Measurements from ENCODE around the gene TENM3. TPM values are rescaled to one million over a fixed set of nuclear protein-coding genes. Genes with fewer than 3 reads are reported as not detected.

Gene TENM3
- total RNA-seq, 2 donors from 2014 or later, result 39.5 to 51.9 TPM

DNA sequence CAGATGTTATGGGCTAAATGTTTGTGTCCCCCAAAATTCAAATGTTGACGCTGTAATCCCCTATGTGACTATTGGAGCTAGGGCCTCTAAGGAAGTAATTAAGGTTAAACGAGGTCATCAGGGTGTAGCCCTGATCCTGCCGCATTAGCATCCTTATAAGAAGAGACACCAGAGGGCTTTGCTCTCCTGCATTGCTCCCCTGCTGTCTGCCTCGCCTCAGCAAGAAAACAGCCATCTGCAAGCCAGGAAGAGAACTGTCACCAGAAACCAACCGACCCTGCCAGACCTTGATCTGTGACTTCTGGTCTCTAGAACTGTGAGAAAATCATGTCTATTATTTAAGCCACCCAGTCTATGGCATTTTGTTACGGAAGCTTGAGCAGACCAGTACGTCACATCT, 342.1 kb downstream of the TENM3 start:
- peaks cover 15% of the 10 kb centered on the region for H3K36me3 Mint-ChIP-seq (ENCODE audit: low read depth)
- no peak overlapping the region for H3K27ac ChIP-seq (ENCODE audit: low read depth, low read length)

DNA sequence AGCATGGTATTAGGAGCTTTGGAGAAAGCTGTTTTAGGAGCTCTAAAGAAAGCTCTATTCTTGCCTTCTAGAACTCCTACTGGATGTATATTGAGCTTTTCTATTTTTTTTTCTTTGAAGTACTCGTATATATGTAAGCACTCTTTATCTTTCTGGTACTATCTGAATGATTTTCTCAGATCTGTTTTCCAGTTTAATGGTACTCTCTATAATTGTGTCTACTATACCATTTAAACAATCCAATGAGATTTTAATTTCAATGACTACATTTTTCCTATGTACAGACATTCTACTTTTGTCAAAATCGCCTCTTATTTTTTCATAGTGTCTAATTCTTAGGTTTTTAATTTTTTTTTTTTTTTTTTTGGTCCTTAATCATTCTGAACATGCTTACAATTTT, 345.9 kb downstream of the TENM3 start:
- no peak overlapping the region for H3K4me3 ChIP-seq (ENCODE audit: low read length)
- H3K4me3 Mint-ChIP-seq, result no peak overlapping the region

More for the DNA sequence above, 342.1 kb downstream of the TENM3 start:
- Histone ChIP-seq H3K4me1 (ENCODE audit: control insufficient read depth, insufficient read depth, low read length) (peaks cover 3% of the 10 kb centered on the region), H3K36me3 (ENCODE audit: control insufficient read depth, insufficient read depth, low read length) (peaks cover 3% of the 10 kb centered on the region), H3K9me3 (ENCODE audit: control insufficient read depth, low read length) (peaks cover 22% of the 10 kb centered on the region), H3K27me3 (ENCODE audit: control insufficient read depth, insufficient read depth, low read length, poor library complexity, severe bottlenecking) (no peaks in the 10 kb centered on the region), H3K4me3 (ENCODE audit: low read length) (no peak overlapping the region), H3K9ac (ENCODE audit: extremely low read depth, low read length, poor library complexity, severe bottlenecking) (no peak overlapping the region)
- peaks cover 17% of the 10 kb centered on the region for H3K9me3 Mint-ChIP-seq
- H3K27me3 Mint-ChIP-seq (ENCODE audit: insufficient read depth), result no peaks in the 10 kb centered on the region
- H3K4me1 Mint-ChIP-seq, result peaks cover 17% of the 10 kb centered on the region
- 61 to 65% methylated on average over 7 of the region's 7 CpGs for WGBS, 2 experiments (ENCODE audit: insufficient coverage in 1 of 2, insufficient read length in 1 of 2)
- H3K27ac Mint-ChIP-seq, result no peak overlapping the region
- no peak overlapping the region for H3K4me3 Mint-ChIP-seq
- TF ChIP-seq, protein P1, sequence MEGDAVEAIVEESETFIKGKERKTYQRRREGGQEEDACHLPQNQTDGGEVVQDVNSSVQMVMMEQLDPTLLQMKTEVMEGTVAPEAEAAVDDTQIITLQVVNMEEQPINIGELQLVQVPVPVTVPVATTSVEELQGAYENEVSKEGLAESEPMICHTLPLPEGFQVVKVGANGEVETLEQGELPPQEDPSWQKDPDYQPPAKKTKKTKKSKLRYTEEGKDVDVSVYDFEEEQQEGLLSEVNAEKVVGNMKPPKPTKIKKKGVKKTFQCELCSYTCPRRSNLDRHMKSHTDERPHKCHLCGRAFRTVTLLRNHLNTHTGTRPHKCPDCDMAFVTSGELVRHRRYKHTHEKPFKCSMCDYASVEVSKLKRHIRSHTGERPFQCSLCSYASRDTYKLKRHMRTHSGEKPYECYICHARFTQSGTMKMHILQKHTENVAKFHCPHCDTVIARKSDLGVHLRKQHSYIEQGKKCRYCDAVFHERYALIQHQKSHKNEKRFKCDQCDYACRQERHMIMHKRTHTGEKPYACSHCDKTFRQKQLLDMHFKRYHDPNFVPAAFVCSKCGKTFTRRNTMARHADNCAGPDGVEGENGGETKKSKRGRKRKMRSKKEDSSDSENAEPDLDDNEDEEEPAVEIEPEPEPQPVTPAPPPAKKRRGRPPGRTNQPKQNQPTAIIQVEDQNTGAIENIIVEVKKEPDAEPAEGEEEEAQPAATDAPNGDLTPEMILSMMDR (conservative IDR thresholded peaks at IDR 0.05), result peak; percentile 28
- DNase-seq, result peak; percentile 73

DNA sequence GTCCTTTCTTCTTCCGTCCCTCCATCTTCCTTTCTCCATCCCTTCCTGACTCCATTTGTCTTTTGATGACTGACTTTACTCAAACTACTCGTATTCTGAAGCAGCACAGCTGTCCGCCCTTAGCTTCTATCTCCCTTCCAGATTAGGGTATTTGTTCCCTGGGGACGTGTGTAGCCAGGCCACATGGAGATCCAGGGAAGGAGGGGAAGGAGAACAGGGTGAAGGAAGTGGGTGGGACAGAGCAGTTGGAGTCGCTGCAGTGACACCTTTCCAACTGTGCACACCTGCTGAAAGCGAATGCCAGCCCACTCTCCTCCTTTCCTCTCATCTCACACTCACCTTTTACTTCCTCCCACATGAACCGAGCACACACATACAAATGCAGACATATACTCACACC, 350.2 kb downstream of the TENM3 start:
- Histone ChIP-seq H3K4me3 (ENCODE audit: low read length) (no peak overlapping the region), H3K9ac (ENCODE audit: extremely low read depth, low read length, poor library complexity, severe bottlenecking) (no peak overlapping the region), H3K36me3 (ENCODE audit: control insufficient read depth, insufficient read depth, low read length) (no peaks in the 10 kb centered on the region), H3K4me1 (ENCODE audit: control insufficient read depth, insufficient read depth, low read length) (peaks cover 6% of the 10 kb centered on the region), H3K9me3 (ENCODE audit: control insufficient read depth, low read length) (peaks cover 13% of the 10 kb centered on the region), H3K27me3 (ENCODE audit: control insufficient read depth, insufficient read depth, low read length, poor library complexity, severe bottlenecking) (no peaks in the 10 kb centered on the region), H3K27ac (ENCODE audit: low read depth, low read length) (no peak overlapping the region)
- WGBS, 2 experiments (ENCODE audit: insufficient coverage in 1 of 2, insufficient read length in 1 of 2), result 67 to 78% methylated on average over 3 to 7 of the region's 7 CpGs
- peaks cover 12% of the 10 kb centered on the region for H3K4me1 Mint-ChIP-seq
- peak overlapping the region; percentile 2 for H3K27ac Mint-ChIP-seq
- no peaks in the 10 kb centered on the region for H3K27me3 Mint-ChIP-seq (ENCODE audit: insufficient read depth)
- no peak for DNase-seq
- peaks cover 11% of the 10 kb centered on the region for H3K9me3 Mint-ChIP-seq
- H3K36me3 Mint-ChIP-seq (ENCODE audit: low read depth), result peaks cover 7% of the 10 kb centered on the region
- TF ChIP-seq, protein P1 (conservative IDR thresholded peaks at IDR 0.05), result no peak
- no peak overlapping the region for H3K4me3 Mint-ChIP-seq

More for the DNA sequence above, 345.9 kb downstream of the TENM3 start:
- TF ChIP-seq, protein P1 (conservative IDR thresholded peaks at IDR 0.05), result no peak
- H3K27me3 ChIP-seq (ENCODE audit: control insufficient read depth, insufficient read depth, low read length, poor library complexity, severe bottlenecking), result no peaks in the 10 kb centered on the region
- peaks cover 17% of the 10 kb centered on the region for H3K9me3 Mint-ChIP-seq
- peaks cover 15% of the 10 kb centered on the region for H3K36me3 Mint-ChIP-seq (ENCODE audit: low read depth)
- peaks cover 3% of the 10 kb centered on the region for H3K36me3 ChIP-seq (ENCODE audit: control insufficient read depth, insufficient read depth, low read length)
- no peak overlapping the region for H3K27ac ChIP-seq (ENCODE audit: low read depth, low read length)
- H3K4me1 Mint-ChIP-seq, result peaks cover 17% of the 10 kb centered on the region
- no peak overlapping the region for H3K9ac ChIP-seq (ENCODE audit: extremely low read depth, low read length, poor library complexity, severe bottlenecking)
- H3K27me3 Mint-ChIP-seq (ENCODE audit: insufficient read depth), result no peaks in the 10 kb centered on the region
- peaks cover 6% of the 10 kb centered on the region for H3K4me1 ChIP-seq (ENCODE audit: control insufficient read depth, insufficient read depth, low read length)
- no peak overlapping the region for H3K27ac Mint-ChIP-seq
- no peak for DNase-seq
- WGBS, 2 experiments (ENCODE audit: insufficient coverage in 1 of 2, insufficient read length in 1 of 2), result 95% methylated on average over 2 of the region's 2 CpGs; no CpG with 5 or more reads in 1 of the 2 experiments
- peaks cover 22% of the 10 kb centered on the region for H3K9me3 ChIP-seq (ENCODE audit: control insufficient read depth, low read length)

Data from endodermal cell (in vitro differentiated cells).